ENCODE results near the gene RNF44.
A peak's percentile ranks its signal among the peaks of the same experiment; 100 is the strongest.

RNF44 gene
- 72.1 to 98.6 reads per million in 2 donors for total RNA-seq

DNA sequence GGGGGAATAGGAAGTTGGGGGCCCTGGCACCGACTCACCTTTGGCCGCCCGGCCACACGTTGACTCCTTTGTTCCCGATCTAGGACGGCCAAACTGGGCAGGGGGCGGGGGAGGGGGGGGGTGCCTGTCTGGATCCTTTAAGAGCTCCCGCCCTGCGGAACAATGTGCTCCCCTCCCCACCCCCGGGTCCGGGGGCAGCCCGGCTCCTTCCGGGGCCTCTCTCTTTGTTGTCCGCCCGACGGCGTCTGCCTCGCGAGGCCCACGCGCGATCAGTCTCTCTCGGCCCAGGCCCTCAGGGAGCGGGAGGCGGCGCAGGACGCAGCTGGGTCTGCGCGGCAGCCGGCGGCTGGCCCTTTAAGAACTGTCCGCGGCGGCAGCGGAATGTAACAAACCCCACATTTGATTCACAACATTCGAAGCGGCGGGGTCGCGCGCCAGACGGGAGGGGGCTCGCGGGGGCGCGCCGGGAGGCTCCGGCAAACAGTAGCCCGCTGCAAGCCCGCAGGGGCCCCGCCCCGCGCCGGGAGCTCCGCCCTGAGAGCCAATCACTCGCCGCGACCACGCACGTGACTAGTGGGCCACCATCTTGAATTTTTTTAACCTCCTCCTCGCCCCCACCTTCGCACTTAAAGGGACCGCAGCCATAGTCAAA is at the start of gene RNF44:
Gene RNF44 (minus strand): TSS at position 501 of the 652 bp plus-strand sequence. CDS start 4,930 bp downstream, outside the sequence.
- peak; percentile 99 for DNase-seq

DNA sequence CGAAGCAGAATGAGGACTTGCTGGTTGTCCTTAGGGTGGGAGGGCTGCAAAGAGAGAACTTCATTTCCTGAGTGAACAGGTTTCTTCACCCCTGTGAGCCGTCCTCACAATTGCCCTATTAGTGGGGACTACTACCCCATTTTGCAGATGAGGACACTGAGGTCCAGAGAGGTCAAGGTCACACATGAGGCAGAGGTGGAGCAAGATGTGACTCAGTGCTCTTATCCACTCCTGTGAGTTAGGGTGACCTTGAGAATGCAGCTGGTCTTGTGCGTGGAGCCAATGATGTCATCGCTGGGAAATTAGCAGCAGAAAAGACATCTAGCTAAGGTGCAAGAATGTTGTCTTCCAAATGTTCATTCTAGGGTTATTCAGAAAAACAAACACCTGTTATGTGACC is 45.9 kb upstream of the RNF44 start:
- no peak for DNase-seq

DNA sequence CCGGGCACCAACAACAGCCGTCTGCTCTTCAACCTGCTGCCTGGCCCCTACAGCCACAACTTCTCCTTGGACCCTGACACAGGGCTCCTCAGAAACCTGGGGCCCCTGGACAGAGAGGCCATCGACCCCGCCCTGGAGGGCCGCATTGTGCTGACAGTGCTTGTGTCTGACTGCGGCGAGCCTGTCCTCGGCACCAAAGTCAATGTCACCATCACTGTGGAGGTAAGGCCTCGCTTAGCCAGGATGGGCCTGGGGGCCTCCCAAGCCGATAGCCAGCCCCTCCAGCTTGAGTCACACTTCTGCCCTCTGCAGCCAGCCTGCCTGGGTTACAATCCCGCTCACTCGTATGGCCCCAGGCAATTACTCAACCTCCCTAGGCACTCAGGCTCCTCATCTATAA is 44.2 kb upstream of the RNF44 start:
- no peak for DNase-seq

DNA sequence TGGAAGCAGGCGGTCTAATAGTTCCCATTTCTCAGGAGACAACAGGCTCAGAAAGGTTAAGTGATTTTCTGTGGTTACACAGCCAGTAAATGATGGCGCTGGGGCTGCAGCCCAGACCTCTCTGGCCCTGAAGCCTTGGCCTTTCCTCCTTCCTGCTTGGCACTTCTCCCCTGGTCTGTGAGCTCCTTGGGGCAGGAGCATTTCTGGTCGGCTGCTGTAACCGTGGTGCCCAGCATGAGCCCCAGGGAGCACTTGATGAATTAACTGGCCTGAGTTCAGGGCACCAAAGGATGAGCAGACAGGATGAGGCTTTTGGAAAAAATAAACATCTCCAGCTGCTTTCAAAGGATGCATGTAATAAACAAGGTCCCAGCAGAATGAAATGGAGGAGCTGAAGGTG is 42.1 kb upstream of the RNF44 start:
- no peak for DNase-seq

DNA sequence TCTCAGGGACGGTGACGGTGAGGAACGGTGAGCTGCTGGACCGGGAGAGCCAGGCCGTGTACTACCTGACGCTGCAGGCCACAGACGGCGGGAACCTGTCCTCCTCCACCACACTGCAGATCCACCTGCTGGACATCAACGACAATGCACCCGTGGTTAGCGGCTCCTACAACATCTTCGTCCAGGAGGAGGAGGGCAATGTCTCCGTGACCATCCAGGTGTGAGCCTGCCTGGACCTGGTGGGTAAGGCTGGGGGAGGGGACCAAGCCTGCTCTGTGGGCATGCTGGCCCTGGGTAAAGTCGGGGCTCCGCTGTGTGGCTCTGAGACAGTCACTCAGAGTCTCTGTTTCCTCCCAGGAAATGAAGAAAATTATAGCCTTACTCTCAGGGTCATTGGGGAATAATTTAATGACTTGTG is 41.2 kb upstream of the RNF44 start:
- DNase-seq = no peak

DNA sequence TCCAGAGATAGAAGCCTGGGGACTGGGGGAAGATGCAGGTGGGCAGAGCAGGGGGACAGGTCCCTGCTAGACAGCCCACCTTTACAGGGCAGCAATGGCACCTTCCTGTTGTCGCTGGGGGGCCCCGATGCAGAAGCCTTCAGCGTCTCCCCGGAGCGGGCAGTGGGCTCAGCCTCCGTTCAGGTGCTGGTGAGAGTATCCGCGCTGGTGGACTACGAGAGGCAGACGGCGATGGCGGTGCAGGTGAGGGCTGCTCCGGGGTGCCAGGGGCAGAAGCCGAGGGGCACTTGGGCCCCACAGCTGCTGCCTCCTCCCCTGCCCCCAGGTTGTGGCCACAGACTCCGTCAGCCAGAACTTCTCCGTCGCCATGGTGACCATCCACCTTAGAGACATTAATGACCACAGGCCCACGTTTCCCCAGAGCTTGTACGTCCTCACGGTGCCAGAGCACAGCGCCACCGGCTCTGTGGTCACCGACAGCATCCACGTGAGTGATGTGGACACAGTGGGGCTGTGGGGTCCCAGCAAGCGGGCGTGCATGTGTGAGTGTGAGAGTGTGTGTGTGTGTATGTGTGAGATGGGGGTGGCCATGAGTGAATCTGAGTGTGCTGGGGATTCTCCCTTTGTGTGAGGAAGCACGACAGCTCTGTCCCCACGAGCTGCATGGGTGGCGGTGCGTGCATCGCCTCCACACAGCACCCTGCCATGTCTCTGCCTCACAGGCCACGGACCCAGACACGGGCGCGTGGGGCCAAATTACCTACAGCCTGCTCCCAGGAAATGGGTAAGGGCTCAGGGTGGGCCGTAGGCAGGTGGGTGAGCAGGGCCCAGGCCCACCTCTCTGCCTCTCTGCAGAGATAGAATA is 40.3 kb upstream of the RNF44 start:
- no peak for DNase-seq

DNA sequence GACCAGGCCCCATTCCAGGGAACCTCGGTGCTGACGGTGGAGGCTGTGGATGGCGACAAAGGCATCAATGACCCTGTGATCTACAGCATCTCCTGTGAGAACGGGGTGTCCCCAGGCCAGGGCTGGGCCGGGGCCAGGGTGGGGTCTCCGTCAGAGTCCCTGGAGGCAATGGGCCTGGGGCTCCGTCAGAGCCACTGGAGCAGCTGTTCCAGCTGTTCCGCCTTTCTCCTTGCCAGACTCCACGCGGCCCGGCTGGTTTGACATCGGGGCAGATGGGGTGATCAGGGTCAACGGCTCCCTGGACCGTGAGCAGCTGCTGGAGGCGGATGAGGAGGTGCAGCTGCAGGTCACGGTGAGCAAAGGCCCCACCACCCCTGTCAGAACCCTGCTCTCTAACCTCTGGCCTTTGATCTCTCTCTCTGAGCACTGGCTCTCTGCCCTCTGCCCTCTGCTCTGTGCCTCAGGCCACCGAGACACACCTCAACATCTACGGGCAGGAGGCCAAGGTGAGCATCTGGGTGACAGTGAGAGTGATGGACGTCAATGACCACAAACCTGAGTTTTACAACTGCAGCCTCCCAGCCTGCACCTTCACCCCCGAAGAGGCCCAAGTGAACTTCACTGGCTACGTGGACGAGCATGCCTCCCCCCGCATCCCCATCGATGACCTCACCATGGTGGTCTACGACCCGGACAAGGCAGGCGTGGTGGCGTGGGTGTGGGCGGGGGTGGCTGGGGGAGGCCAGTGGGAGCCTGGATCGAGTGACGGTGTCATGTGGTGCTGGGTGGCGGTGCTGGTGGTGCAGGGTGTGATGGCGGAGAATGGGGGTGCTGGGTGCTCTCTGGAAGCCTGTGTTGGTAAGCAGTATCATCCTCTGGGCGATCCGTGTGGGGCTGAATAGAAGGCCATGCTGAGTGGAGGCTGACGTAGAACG is 38.6 kb upstream of the RNF44 start:
- DNase-seq = no peak

DNA sequence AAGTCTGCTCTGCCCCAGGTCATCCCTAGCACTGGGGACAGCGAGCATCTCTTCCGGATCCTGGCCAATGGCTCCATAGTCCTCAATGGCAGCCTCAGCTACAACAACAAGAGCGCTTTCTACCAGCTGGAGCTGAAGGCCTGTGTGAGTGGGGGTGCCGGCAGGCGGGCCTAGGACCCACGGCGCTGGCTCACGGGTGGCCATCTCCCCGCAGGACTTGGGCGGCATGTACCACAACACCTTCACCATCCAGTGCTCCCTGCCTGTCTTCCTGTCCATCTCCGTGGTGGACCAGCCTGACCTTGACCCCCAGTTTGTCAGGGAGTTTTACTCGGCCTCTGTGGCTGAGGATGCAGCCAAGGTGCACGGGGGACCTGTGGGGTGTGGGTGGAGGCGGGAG is 37.9 kb upstream of the RNF44 start:
- no peak for DNase-seq

DNA sequence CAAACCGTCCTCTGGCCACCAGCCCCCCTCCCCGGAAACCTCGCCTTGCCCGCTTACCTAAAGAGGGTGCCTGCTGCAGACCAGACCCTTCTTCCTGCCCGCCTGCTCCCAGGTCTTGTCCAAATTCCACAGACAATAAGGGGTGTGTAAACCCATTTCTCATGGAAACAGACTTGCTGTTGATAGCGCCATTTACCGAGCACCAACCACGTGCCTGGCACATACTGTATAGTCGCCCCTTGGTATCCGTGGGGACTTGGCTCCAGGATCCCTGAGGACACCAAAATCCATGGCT is 37.0 kb upstream of the RNF44 start:
- DNase-seq = no peak

DNA sequence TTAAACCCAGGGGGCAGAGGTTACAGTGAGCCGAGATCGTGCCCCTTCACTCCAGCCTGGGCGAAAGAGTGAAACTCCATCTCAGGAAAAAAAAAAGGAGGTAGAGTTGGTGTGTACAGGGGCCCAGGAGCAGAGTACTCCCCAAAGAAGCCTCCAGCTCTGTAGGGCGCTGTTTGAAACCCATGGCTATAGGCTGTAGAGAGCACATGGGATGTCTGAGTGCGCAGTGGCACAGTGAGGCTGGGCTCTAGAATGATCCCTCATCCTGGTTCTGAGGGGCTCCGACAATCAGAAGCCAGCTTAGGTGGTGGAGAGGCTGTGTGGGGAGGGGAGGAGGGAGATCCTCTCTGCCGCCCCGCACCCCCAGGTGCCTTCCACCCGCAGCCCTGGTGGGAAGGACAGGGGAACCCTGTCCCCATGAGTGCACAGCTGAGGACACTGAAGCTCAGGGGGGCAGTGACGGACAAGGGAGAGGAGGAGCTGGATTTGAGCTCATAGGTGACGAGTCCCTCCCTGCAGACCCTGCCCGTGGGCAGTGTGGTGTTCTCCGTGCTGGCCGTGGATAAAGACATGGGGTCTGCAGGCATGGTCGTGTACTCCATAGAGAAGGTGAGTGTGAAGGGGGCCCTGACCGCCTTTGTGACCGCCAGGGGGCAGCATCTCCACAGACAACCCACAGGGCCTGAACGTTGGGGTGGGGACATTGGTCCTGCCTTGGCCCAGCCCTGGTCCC is 36.5 kb upstream of the RNF44 start:
- peak; percentile 24 for DNase-seq

DNA sequence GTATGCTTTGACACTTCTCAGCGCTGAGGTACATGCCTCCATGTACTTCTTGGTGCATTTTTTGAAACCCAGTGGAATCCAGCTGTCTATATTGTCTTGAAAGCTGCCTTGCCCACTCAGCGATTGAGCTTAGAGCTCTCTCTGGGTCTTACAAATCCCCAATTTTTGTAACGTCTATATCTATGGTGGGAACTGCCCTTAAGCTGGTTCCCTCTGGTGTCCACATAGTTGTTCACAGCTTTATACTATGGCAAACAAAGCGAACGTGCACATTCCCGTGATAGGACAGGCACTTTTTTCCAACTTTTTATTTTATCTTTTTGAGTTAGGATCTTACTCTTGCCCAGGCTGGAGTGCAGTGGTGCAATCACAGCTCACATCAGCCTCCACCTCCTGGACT is 32.8 kb upstream of the RNF44 start:
- no peak for DNase-seq

DNA sequence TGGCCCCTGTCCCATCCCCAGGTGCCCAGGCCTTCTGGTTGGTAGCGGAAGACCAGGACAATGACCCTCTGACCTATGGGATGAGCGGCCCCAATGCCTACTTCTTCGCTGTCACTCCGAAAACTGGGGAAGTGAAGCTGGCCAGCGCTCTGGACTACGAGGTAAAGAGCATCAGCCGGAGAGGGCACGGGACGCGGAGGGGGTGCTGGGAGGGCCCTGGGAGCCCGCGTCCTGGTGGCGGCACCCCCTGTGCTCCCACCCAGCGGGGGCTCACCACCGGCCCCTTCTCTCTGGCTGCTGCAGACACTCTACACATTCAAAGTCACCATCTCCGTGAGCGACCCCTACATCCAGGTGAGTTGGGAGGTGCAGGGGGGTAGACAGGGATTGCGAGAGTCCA is 31.5 kb upstream of the RNF44 start:
- no peak for DNase-seq

DNA sequence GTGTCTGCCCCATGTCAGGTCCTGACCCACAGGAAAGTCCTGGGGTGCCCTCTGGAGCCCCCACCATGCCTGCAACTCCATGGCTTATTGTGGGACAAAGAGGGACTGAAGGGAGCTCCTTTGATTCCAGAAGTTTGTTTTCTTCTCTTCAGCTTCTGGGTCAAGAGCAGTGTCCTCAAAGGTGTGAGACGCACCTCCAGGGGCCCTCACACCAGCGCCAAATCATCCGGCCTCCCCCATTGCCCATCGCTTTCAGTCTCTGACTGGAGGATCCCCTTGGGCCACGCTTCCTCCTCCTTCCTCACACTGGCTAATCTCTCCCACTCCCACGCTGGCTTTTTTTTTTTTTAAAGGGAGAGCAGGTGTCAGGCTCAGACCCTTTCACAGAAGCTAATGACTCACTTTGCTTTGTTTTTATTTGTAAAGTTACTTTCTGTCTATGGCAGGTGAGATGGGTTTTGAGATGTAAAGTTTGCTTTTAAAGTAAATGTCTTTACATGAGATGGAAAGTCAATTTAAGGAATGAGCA is 28.6 kb upstream of the RNF44 start:
- DNase-seq = no peak

DNA sequence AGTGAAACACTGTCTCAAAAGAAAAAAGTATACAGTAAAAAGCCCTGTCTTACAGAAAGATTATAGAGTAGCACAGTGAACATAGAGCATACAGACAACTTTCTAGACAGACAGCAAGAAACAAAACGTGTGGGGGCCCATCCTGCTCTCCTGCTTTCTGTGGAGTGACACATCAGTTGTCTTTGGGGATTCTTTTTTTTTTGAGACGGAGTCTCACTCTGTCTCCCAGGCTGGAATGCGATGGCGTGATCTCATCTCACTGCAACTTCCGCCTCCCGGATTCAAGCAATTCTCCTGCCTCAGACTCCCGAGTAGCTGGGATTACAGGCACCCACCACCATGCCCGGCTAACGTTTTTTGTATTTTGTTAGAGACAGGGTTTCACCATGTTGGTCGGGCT is 26.8 kb upstream of the RNF44 start:
- no peak for DNase-seq

DNA sequence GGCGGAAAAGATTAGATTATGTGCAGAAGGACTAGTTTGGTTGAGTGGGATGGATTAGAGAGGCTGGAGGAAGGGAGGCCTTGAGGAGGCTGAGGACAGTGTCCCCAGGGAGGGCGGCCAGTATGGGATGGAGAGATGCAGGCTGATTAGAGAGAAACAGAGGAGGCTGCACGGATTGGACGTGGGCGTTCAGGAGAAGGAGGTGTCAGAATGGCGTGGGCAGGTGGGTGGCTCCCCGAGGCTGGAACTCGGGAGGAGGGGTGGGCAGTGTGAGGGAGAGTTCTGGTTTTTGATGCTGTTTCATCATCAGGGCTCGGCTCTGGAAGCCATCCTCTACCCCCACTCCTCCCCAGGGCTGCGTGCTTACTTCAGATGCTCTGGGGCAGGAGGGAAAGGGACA is 25.0 kb upstream of the RNF44 start:
- DNase-seq = no peak

DNA sequence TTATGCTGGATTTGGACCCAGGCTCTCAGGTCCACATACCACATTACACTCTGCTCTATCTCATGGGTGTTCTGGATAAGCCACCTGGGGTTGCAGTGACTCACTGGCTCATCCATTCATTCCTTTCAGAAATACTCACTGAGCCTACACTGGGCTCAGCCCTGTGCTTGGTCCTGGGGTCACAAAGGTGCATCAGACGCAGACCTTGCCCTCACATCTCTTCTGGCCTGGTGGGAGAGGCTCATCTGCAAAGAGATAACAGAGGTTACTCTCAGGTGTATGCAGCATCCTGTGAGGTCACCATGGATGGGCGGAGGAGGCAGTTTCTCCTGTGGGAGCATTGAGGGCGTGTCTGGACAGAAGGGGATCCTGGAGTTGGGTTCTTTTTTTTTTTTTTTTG is 24.1 kb upstream of the RNF44 start:
- DNase-seq = no peak

DNA sequence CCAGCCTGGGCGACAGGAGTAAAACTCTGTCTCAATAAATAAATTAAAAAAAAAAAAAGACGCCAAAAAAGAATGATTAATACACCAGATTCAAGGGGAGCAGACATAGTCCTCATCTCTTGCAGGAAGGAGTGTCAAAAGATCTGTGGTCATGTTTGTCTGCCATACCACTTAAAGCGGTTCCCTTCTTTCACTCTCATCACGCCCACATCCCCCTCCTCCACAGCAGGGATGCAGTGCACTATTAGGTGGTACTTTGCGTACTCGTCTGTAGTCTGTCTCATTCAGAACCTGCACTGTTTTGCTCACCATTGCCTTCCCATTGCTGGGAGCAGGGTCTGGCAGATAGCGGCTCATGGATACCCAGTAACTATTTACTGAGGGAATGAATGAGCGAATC is 23.2 kb upstream of the RNF44 start:
- DNase-seq = no peak

DNA sequence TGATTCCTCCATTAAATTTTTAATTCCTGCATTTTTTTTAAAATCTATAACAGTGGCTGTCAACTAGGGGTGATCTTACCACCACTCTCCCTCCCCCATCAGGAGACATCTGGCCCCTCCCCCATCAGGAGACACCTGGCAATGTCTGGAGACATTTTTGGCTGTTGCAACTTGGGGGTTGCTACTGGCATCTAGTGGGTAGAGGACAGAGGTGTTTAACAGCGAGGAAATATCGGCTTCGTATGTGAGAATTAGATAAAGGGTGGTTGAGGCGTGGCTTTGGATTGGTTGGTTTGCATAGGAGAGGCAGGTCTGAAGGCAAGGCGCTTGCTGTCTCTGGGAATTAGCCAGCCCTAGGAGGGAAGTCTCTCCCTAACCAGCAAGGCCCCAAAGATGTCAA is 22.5 kb upstream of the RNF44 start:
- no peak for DNase-seq

DNA sequence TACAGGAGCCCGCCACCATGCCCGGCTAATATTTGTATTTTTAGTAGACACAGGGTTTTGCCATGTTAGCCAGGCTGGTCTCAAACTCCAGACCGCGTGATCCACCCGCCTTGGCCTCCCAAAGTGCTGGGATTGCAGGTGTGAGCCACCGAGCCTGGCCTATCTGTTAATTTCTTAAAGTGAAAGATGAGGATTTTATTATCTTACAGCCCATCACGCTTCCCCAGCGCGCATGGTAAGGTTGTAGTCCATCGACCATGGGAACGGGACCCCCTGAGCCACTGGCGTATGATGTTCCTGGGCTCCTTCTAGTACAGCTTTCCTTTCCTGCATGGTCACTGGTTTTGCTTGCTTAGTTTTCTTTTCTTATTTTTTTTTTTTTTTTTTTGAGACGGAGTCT is 20.6 kb upstream of the RNF44 start:
- DNase-seq = no peak

DNA sequence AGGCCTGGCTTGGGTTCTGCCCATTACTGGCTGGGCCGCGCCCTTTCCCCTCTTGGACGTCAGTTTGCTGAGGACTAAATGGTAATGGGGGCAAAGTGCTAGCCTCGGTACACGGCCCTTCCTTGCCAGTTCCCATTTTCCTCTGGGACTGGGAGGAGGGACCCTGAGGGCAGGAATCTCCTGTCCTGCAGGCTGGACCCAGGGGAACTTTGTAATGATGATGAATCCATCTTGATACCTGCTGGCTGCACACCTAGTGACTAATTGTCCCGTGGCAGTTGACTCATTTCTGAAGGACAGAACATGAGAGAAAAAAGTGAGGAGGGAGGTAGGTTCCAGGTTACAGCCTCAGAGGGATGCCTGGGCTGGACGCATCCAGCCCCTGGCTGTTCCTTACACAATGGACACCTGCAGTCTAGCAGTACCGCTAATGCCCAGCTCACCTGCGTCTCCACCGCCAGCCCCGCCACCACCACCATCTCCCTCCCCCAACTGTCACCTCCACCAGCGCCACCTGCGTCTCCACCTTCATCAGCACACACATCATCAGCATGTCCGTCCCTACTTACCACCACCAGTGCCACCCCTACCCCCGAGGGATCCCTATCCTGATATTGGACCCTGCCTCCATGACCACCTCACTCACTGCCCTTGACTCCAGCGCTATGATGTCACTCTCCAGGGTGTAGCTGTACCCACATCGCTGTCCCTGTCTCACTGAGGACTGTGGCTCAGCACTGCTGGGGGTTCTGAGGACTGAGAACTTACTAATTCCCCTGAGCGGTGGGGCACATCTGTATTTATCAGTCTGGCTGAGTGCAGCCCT is 16.3 kb upstream of the RNF44 start:
- no peak for DNase-seq

DNA sequence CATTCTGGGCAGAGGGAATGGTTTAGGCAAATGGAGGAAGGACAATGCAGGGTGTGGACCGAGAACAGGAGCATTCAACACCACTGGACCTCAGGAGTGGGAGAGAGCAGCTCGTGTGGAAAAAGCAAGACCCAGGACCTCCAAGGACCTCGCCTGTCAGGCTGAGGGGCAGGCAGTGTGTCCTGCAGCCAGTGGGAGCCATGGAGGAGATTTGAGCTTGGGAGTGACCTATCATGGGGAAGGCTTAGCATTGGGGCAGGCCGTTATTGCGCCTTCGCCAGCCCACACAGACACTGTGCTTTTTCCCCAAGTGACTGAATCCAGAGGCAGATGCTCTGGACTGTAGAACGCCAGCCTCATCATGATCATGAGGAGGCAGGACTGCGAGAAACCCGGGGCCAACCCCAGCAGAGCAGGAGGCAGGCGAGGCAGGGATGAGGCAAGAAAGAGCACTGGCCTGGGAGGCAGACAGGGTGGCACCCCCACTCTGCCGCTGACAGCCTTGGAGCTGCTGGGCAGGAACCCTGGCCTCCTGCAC is 15.2 kb upstream of the RNF44 start:
- DNase-seq = no peak

Data from activated gamma-delta T cell (primary cell).